HG03066 (cell line): ENCODE data around the gene HEPN1.
"Not testable (repeated sequence)": the region's sequence is repeated elsewhere in the genome, so short reads cannot be mapped to it uniquely, and the experiment has no call there.

Source experiments
- ATAC-seq: cut with Tn5 transposase; IDR thresholded peaks from one replicate; pipeline ENCODE4 v1.9.1; 2021; ENCODE audit warnings: low read depth; ENCODE audit not compliant: unreplicated experiment

The HEPN1 gene

DNA sequence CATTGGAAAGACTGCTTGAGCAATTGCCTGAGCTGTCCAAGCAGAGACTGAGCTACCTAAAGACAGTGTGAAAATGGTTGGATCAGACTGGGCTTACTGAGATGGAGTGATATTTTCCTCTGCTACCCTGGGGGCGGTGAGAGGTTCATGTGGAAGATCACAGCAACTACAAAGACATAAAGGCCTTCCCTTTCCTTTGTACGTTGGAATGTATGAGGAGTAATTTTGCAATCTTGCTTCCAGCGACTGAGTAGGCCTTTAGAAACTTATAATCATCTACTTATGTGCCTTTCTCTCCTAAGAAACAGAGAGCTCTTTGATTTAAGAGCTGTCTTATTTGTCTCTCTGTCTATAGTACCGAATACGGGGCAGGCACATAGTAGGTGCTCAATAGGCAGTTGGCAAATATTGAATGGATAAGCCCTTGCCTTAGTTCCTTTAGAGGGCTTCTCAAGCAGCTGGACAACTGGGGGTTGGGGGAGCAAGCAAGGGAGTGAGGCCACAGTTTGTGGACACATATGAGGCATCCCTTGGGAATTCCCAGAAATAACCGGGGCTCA, 19.2 kb downstream of the HEPN1 start:
- ATAC-seq, result no peak

DNA sequence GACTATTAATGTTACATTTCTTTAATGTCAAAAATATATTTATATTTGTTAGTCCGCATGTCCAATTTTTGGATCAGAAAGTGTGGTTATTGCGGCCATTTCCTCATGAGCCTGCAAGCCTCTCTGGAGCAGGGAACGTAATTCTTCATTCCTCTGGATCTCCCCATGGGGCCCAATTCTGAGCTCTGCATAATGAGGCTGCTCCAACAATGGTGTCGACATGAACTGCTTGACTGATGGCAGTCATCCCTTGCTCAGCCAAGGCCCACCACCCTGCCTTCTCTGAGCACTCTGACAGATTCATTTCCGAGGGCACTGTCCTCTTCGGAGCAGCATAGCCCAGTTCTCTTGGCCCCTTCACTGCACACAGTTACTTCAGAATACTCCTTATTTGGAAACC, 19.9 kb downstream of the HEPN1 start:
- ATAC-seq, result no peak

DNA sequence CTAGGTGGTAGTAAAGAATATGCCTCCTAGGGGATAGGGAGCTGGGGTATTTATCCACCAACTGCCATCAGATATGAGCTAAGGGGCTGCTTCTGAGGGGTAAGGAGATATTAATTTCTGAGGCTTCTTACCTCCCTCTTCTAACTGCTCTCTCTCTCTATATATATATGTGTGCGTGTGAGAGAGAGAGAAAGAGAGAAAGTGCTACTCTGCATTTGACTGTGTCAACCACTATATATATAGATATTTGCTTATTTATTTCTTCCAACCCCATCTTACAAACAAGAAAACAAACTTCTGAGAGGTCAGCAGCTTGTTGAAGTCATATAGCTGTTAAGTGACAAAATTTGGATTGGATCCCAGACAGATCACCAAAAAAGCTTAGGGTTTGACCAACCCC, 22.7 kb downstream of the HEPN1 start:
- no peak for ATAC-seq

DNA sequence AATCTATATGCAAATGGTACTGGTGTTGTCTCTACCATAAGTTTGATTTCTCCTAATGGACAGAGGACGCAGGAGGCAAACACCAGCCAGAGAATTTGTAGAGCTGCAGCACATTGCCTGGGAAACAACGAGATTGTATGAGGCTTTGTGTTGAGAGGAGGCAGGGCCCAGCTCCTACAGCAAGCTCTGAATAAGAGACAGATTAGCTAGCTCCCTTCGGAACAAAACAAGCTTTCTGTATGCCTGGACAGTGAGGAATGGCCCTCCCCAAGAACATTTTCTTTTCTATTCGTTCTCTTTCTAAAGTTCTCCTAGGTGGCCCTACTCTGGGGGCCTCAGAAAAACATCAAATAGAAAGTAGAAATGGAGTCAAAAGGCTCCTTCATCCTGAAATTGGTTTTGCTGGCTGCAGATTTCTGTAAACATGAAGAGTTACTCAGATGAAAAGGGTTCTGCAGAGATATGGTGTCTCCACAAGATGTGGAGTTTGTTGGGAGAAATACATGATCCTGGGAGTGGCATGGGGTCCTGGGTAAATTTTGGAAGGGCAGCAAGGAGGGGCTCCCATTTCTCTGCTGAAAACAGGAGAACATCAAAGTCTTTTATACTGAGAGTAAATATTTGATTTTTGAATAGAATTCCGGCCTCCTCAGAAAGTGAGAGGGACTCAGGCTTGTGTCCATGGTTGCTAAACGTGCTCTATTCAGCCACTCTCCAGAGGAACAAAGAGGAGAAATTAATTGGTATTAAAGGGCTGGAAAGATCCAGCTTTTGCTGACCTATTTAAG, 23.6 kb downstream of the HEPN1 start:
- no peak for ATAC-seq

GRCh38 chr11:124943254-124943616, 24.2 kb downstream of the HEPN1 start:
- no peak for ATAC-seq

DNA sequence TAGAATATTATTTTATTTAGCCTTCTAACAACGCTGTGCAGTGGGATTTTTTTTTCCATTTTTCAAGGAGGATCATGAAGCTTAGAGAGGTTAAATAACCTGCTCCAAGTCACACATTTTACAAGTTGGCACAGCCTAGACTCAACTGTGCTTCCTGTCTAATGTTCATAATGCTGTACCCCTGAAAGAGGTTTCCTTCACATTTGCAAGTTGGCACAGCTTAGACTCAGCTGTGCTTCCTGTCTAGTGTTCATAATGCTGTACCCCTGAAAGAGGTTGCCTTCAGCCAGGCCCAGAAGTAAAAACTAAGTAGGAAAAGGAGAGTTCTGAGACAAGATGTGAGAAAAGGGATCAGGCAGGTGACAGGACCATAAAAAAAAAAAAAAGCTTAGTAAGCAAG, 24.7 kb downstream of the HEPN1 start:
- no peak for ATAC-seq

DNA sequence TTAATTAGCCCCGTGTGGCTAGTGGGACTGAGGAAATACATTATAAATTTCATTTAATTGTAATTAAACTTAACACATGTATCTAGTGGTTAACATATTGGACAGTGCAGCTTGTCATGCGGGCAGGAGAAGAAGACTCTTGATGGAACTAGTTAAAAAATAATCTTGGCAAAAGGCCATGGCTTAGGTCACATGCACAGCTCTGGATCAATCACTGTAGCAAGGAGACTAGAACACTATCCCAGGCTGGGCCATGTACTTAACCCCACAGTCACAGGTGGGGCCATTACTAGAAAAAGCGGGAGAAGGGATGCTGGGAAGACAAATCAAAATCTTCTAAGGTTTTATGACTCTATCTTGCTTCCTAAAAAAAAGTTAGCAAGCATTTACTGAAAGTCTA, 25.5 kb downstream of the HEPN1 start:
- ATAC-seq, result no peak

DNA sequence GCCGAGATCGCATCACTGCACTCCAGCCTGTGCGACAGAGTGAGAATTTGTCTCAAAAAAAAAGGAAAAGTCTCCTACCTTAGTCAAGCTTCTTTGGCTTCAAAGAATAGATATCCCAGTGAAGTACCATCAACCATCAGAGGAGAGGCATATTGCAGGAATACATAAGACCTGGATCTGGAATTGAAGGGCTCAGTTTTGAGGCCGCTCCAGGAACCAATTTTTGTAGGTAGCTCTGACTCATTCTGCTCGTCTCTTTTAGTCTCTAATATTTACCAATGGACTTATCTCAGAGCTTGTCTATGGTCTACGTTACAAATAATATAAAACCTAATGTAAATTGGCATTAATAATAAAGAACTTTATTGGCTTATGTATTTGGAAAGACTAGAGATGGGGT, 26.8 kb downstream of the HEPN1 start:
- ATAC-seq, result no peak

GRCh38 chr11:124946735-124947141, 27.7 kb downstream of the HEPN1 start:
- ATAC-seq, result no peak

- no peak for ATAC-seq
These were observed 31.7 kb downstream of the HEPN1 start for GRCh38 chr11:124950601-124951330.

DNA sequence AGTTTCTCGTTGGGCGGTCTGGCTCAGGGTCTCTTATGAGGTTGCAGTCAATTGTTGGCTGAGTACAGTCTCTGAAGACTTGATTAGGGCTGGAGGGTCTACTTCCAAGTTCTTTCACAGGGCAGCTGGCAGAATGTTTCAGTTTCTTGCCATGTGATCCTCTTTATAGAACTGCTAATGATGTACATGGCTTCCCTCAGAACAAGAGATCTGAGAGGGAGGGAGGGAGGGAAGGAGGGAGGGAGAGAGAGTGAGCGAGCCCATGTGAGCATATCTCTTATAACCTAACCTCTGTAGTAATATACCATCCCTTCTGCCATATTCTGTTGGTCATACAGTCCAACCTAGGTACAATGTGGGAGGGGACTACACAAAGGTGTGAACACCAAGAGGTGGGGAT, 32.3 kb downstream of the HEPN1 start:
- no peak for ATAC-seq

- peak; percentile 99 for ATAC-seq
These were observed 34.9 kb downstream of the HEPN1 start, which contains the start of gene CCDC15 for GRCh38 chr11:124953753-124954589. Gene CCDC15, plus strand, starts transcription at chr11:124954202. Its CDS starts 531 bp downstream, at chr11:124954733.

GRCh38 chr11:124954590-124954955, 35.5 kb downstream of the HEPN1 start:
- no peak for ATAC-seq

GRCh38 chr11:124955035-124955434, 36.0 kb downstream of the HEPN1 start:
- no peak for ATAC-seq

DNA sequence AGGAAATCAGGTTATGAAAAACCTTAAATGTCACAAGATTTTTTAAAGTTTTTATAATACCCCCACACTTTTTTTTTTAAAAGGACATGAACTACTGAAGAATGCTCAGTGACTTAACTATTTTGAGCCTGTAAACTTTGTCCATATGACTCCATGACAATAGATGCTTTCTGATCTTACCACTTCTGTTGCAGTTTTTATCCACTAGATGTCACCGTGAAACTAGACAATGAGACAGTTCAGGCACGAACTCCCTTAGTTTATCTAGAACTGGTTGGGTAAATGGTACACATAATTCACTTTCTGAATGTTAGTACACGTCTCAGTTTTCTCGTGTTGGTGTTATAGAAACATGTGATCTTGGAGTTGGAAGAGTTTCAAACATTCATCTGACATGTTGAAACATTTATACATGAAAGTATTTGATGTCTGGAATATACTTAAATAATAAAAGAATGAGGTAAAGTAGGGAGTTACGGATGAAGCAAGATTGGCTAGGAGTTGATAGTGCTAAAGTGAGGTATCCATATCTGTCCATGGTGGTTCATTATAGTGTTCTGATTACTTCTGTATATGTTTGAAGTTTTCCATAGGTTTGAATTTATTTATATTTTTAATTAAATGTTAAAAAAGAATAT, 43.0 kb downstream of the HEPN1 start:
- ATAC-seq, result peak; percentile 88

DNA sequence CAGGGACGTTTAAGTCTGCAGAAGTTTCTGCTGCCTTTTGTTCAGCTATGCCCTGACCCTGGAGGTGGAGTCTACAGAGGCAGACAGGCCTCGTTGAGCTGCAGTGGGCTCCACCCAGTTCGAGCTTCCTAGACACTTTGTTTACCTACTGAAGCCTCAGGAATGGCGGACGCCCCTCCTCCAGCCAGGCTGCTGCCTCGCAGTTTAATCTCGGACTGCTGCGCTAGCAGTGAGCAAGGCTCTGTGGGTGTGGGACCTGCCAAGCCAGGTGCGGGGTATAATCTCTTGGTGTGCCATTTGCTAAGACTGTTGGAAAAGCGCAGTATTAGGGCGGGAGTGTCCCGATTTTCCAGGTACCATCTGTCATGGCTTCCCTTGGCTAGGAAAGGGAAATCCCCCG, 49.1 kb downstream of the HEPN1 start:
- not testable (repeated sequence) for ATAC-seq
